Measurements from ENCODE around the gene COTL1.

- TF ChIP-seq POLR2AphosphoS5 (IDR thresholded peaks at IDR 0.05) (no peak), POLR2A (IDR thresholded peaks at IDR 0.05; ENCODE audit: low read depth) (no peak), EP300 (IDR thresholded peaks at IDR 0.05) (no peak)
- TF ChIP-seq, protein P1, sequence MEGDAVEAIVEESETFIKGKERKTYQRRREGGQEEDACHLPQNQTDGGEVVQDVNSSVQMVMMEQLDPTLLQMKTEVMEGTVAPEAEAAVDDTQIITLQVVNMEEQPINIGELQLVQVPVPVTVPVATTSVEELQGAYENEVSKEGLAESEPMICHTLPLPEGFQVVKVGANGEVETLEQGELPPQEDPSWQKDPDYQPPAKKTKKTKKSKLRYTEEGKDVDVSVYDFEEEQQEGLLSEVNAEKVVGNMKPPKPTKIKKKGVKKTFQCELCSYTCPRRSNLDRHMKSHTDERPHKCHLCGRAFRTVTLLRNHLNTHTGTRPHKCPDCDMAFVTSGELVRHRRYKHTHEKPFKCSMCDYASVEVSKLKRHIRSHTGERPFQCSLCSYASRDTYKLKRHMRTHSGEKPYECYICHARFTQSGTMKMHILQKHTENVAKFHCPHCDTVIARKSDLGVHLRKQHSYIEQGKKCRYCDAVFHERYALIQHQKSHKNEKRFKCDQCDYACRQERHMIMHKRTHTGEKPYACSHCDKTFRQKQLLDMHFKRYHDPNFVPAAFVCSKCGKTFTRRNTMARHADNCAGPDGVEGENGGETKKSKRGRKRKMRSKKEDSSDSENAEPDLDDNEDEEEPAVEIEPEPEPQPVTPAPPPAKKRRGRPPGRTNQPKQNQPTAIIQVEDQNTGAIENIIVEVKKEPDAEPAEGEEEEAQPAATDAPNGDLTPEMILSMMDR (IDR thresholded peaks at IDR 0.05): no peak
Observed at GRCh38 chr16:84648595-84649510, 31.0 kb upstream of the COTL1 start.
